ENCODE data around the gene LARGE1.

DNA sequence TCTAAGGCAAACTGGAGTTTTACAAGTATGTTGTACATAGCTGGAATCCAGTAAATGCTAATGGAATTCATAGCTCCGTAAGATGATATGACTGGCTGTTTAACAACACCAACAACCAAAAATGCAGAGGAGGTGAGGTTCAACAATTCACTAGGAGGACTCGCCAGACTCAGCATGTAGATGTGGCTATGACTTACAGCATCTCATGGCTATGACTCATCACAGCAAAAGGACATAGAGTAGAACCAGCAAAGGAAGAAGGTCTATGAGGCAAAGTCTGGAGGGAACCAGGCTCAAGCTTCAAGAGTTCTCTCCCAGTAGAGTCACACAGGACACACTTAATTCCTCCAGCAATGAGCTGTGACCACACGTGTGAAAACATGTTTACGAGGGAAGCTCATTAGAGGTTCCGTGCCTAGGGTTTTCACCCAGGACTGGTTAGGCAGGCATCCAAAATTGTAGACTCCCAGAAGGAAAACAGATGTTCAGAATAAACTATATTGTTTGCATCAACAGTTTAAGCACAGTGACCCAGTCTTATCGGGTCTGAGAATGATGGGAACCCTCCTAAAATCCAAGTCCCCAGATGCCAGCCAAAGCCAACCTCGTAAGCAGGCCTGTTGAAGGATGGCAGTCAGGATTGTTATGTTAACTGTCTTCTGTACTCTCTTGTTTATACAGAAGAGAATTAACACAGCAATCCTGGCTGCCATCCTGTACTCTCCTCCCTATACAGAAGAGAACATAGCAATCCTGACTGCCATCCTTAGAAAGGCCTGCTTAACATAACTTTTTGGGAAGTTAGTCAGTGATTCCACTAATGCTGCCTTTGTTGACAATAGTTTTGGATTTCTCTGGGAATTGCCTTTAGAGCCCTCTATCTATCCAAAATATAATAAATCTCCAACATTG is 116.6 kb downstream of the LARGE1 start:
- TF ChIP-seq, protein P1, sequence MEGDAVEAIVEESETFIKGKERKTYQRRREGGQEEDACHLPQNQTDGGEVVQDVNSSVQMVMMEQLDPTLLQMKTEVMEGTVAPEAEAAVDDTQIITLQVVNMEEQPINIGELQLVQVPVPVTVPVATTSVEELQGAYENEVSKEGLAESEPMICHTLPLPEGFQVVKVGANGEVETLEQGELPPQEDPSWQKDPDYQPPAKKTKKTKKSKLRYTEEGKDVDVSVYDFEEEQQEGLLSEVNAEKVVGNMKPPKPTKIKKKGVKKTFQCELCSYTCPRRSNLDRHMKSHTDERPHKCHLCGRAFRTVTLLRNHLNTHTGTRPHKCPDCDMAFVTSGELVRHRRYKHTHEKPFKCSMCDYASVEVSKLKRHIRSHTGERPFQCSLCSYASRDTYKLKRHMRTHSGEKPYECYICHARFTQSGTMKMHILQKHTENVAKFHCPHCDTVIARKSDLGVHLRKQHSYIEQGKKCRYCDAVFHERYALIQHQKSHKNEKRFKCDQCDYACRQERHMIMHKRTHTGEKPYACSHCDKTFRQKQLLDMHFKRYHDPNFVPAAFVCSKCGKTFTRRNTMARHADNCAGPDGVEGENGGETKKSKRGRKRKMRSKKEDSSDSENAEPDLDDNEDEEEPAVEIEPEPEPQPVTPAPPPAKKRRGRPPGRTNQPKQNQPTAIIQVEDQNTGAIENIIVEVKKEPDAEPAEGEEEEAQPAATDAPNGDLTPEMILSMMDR (IDR thresholded peaks at IDR 0.05): no peak
- TF ChIP-seq POLR2AphosphoS5 (IDR thresholded peaks at IDR 0.05): no peak
